H1 (cell line): ENCODE measurements around the gene GCNA. TPM values are rescaled to one million over a fixed set of nuclear protein-coding genes. Genes with fewer than 3 reads are reported as not detected.

ENCODE experiments used
- CTCF ChIA-PET: fragments of 300-600 bp; sonication (Branson Sonifier 250); formaldehyde crosslinking; loops from one replicate; lab custom pipeline; 2021; ENCODE audit not compliant: partially characterized antibody; lab: Charles Lee
- POLR2A ChIA-PET: fragments of 300-600 bp; sonication (Branson Sonifier 250); formaldehyde crosslinking; loops from one replicate; lab custom pipeline; 2021; ENCODE audit warnings: inconsistent platforms; ENCODE audit not compliant: partially characterized antibody; lab: Charles Lee
- DNase-seq, 2 experiments: peaks; one replicate each; pipeline versions ENCODE4 v3.0.0 to v3.0.0-alpha.2; 2010 to 2022; ENCODE audit warnings: low spot score in 2 of 2, low read depth in 1 of 2, mixed read lengths in 1 of 2
- FAIRE-seq: peaks from 2 replicates; lab custom pipeline; 2011; peaks lifted over from hg19 to GRCh38; lab: Jason Lieb, UNC
- H2AFZ ChIP-seq: 2 replicates; pipeline ENCODE4 v1.8.1; 2012; ENCODE audit warnings: low read length, inconsistent platforms
- H2AK5ac ChIP-seq: 2 replicates; pipeline ENCODE4 v1.6.1; 2013; ENCODE audit warnings: low read depth, low read length
- H2BK120ac ChIP-seq: replicated peaks from 2 replicates; pipeline ENCODE3; 2013; ENCODE audit warnings: low read depth, low read length, inconsistent platforms
- H2BK12ac ChIP-seq: 2 replicates; pipeline ENCODE4 v1.6.1; 2013; ENCODE audit warnings: low read depth, low read length
- H2BK15ac ChIP-seq: 2 replicates; pipeline ENCODE4 v1.6.1; 2013; ENCODE audit warnings: low read length
- H2BK20ac ChIP-seq: 2 replicates; pipeline ENCODE4 v1.6.1; 2013; ENCODE audit warnings: low read length
- H2BK5ac ChIP-seq: 2 replicates; pipeline ENCODE4 v1.6.1; 2013; ENCODE audit warnings: low read depth, low read length
- H3K14ac ChIP-seq: 2 replicates; pipeline ENCODE4 v1.6.1; 2013; ENCODE audit warnings: inconsistent platforms; ENCODE audit not compliant: insufficient read length
- H3K18ac ChIP-seq: 2 replicates; pipeline ENCODE4 v1.6.1; 2013; ENCODE audit warnings: low read length; ENCODE audit errors: extremely low read depth
- H3K23ac ChIP-seq: 2 replicates; pipeline ENCODE4 v1.6.1; 2013; ENCODE audit warnings: inconsistent platforms; ENCODE audit not compliant: insufficient read length
- H3K23me2 ChIP-seq: 2 replicates; pipeline ENCODE4 v1.6.1; 2013; ENCODE audit warnings: low read depth, low read length
- H3K27ac ChIP-seq: 2 replicates; pipeline ENCODE4 v1.6.1; 2011; ENCODE audit warnings: low read depth, low read length, inconsistent platforms
- H3K27me3 ChIP-seq, 4 experiments: replicated peaks in 1 of 4; 1 replicate in 1 of 4; 2 replicates in 3 of 4; pipeline versions ENCODE4 v1.6.1 to v1.8.1; 2011 to 2013; ENCODE audit warnings: low read length in 3 of 4, mild to moderate bottlenecking in 3 of 4, inconsistent platforms in 2 of 4, mixed read lengths in 2 of 4, moderate library complexity in 1 of 4; ENCODE audit not compliant: control insufficient read depth in 3 of 4, insufficient read depth in 3 of 4; ENCODE audit errors: extremely low read depth in 1 of 4
- H3K36me3 ChIP-seq, 4 experiments: 2 replicates each; pipeline versions ENCODE4 v1.6.1 to v1.8.1; 2011 to 2013; ENCODE audit warnings: mild to moderate bottlenecking in 4 of 4, low read length in 3 of 4, moderate library complexity in 2 of 4, control low read depth in 1 of 4, inconsistent platforms in 1 of 4; ENCODE audit not compliant: insufficient read depth in 4 of 4, control insufficient read depth in 2 of 4
- H3K4ac ChIP-seq: replicated peaks from 2 replicates; pipeline ENCODE3; 2013; ENCODE audit warnings: low read length, low read depth, mixed read lengths, inconsistent platforms; ENCODE audit not compliant: insufficient read length
- H3K4me1 ChIP-seq, 4 experiments: replicated peaks in 1 of 4; 1 replicate in 1 of 4; 2 replicates in 3 of 4; pipeline versions ENCODE4 v1.6.1 to v1.8.1; 2011 to 2013; ENCODE audit warnings: low read length in 3 of 4, inconsistent platforms in 2 of 4, mixed read lengths in 1 of 4; ENCODE audit not compliant: insufficient read depth in 4 of 4, control insufficient read depth in 3 of 4
- H3K4me2 ChIP-seq, 2 experiments: 2 replicates each; pipeline versions ENCODE4 v1.6.1 to v1.8.1; 2011 to 2013; ENCODE audit warnings: low read depth in 2 of 2, low read length in 2 of 2, control low read depth in 1 of 2, inconsistent platforms in 1 of 2, mild to moderate bottlenecking in 1 of 2; ENCODE audit not compliant: insufficient read depth in 1 of 2
- H3K4me3 ChIP-seq, 4 experiments: fragments of 200-600, 300-600 bp in 1 of 4; sonication (generic), shearing (Covaris generic), sonication (Bioruptor Twin) in 1 of 4; 2 replicates each; pipeline versions ENCODE4 v1.5.1 to v1.8.1; 2011 to 2016; ENCODE audit warnings: low read length in 4 of 4, low read depth in 3 of 4, control low read depth in 2 of 4, inconsistent platforms in 2 of 4, mild to moderate bottlenecking in 2 of 4, mixed read lengths in 1 of 4, moderate library complexity in 1 of 4; ENCODE audit not compliant: insufficient read depth in 2 of 4; ENCODE audit errors: extremely low read depth in 1 of 4
- H3K56ac ChIP-seq: replicated peaks from 2 replicates; pipeline ENCODE3; 2013; ENCODE audit warnings: low read depth, mild to moderate bottlenecking, mixed read lengths, low read length, inconsistent platforms; ENCODE audit not compliant: insufficient read length
- H3K79me1 ChIP-seq: 2 replicates; pipeline ENCODE4 v1.6.1; 2013; ENCODE audit warnings: low read depth, low read length, control low read depth
- H3K79me2 ChIP-seq, 2 experiments: 2 replicates each; pipeline versions ENCODE4 v1.6.1 to v1.8.1; 2012 to 2013; ENCODE audit warnings: low read length in 2 of 2, mild to moderate bottlenecking in 2 of 2, inconsistent platforms in 1 of 2; ENCODE audit not compliant: insufficient read depth in 2 of 2, control insufficient read depth in 1 of 2
- H3K9ac ChIP-seq, 4 experiments: replicated peaks in 1 of 4; 1 replicate in 1 of 4; 2 replicates in 3 of 4; pipeline versions ENCODE4 v1.6.1 to v1.8.1; 2011 to 2013; ENCODE audit warnings: low read depth in 3 of 4, low read length in 3 of 4, control low read depth in 2 of 4, mild to moderate bottlenecking in 2 of 4, moderate library complexity in 2 of 4, inconsistent platforms in 1 of 4; ENCODE audit errors: extremely low read depth in 1 of 4
- H3K9me3 ChIP-seq, 2 experiments: 2 replicates each; pipeline versions ENCODE4 v1.6.1 to v1.8.1; 2012 to 2013; ENCODE audit warnings: mild to moderate bottlenecking in 2 of 2, moderate library complexity in 2 of 2, control low read depth in 1 of 2, inconsistent platforms in 1 of 2, low read depth in 1 of 2, low read length in 1 of 2, mixed read lengths in 1 of 2; ENCODE audit not compliant: insufficient read depth in 2 of 2
- H4K20me1 ChIP-seq, 2 experiments: replicated peaks in 1 of 2; 2 replicates each; pipeline versions ENCODE3 to v1.8.1; 2011 to 2013; ENCODE audit warnings: inconsistent platforms in 2 of 2, low read length in 2 of 2, mild to moderate bottlenecking in 1 of 2; ENCODE audit not compliant: insufficient read depth in 2 of 2, control insufficient read depth in 1 of 2
- H4K5ac ChIP-seq: 2 replicates; pipeline ENCODE4 v1.6.1; 2013; ENCODE audit warnings: low read length, low read depth, mixed read lengths, inconsistent platforms; ENCODE audit not compliant: insufficient read length
- H4K8ac ChIP-seq: 2 replicates; pipeline ENCODE4 v1.8.0; 2013; ENCODE audit warnings: mild to moderate bottlenecking, moderate library complexity, low read length, inconsistent platforms; ENCODE audit not compliant: insufficient read depth; ENCODE audit errors: extremely low read depth
- H4K91ac ChIP-seq: replicated peaks from 2 replicates; pipeline ENCODE3; 2013; ENCODE audit warnings: low read length, mixed read lengths, inconsistent platforms; ENCODE audit not compliant: insufficient read length
- GTF2F1 ChIP-seq: IDR thresholded peaks from 2 replicates; pipeline ENCODE4 v1.6.1; 2012; ENCODE audit warnings: low read depth, low read length, improper control_type of control experiment, borderline replicate concordance
- MAFK ChIP-seq: IDR thresholded peaks from 2 replicates; pipeline ENCODE4 v1.6.1; 2012; ENCODE audit warnings: low read depth, mild to moderate bottlenecking, improper control_type of control experiment, low read length
- WGBS, 2 experiments: shearing (Covaris generic) in 1 of 2; methylation state at CpG; one replicate each; pipeline versions ENCODE4 v1.1.6 to v1.1.7; 2013 to 2015; ENCODE audit warnings: low lambda C conversion rate in 2 of 2, mixed read lengths in 2 of 2, inconsistent platforms in 1 of 2, low coverage in 1 of 2, missing lambda C conversion rate in 1 of 2; ENCODE audit not compliant: insufficient replicate concordance in 2 of 2, insufficient coverage in 1 of 2, insufficient read length in 1 of 2; ENCODE audit errors: extremely low coverage in 1 of 2, missing lambda C conversion rate in 1 of 2; 5-methylcytosine and 5-hydroxymethylcytosine counted together
- polyA plus RNA-seq, 7 experiments: library from polyadenylated mRNA; depleted of rRNA in 3 of 7; stranded (reverse) in 5 of 7; unstranded in 2 of 7; fragments of >200 nt in 5 of 7; fragments of 200-250 nt in 2 of 7; gene quantifications; 1 replicate in 5 of 7; 2 replicates in 1 of 7; 4 replicates in 1 of 7; pipeline versions ENCODE4 v1.2.1 to v1.2.3, GENCODE V29; 2011 to 2013; ENCODE audit warnings: missing spikeins in 2 of 7, mixed read lengths in 2 of 7
- total RNA-seq: library from RNA; stranded (reverse); fragmentation: NEBNext Ultra II Directional; extraction: Animal tissue kit (Norgen Biotek cat#: 25700); gene quantifications from 2 replicates; pipeline ENCODE4 v1.2.1, GENCODE V29; 2021

GCNA gene
- total and polyA plus RNA-seq, 2 of the 8 experiments (the other 6 are each of a cell fraction or from before 2014, with no cell fraction given): 0.41 to 0.95 TPM

- Histone ChIP-seq H3K14ac (no peak overlapping the region), H4K20me1 (peaks cover 10 to 21% of the 10 kb centered on the region in 2 experiments), H3K79me1 (no peaks in the 10 kb centered on the region), H3K36me3 (peaks cover 5 to 61% (median 19%) of the 10 kb centered on the region in 4 experiments; a peak in 7 of 8 replicates), H3K9me3 (no peaks in the 10 kb centered on the region), H3K4ac (no peak overlapping the region), H2BK12ac (no peak overlapping the region), H4K91ac (no peak overlapping the region), H4K5ac (no peak overlapping the region), H3K23ac (no peak overlapping the region), H4K8ac (no peak overlapping the region; the same call in 1 of the 2 replicates), H2BK5ac (no peak overlapping the region), H3K18ac (no peak overlapping the region), H3K4me2 (no peak overlapping the region), H3K56ac (no peak overlapping the region), H3K4me1 (peaks cover 0 to 4% (median 0%) of the 10 kb centered on the region in 4 experiments; a peak in 2 of 7 replicates), H3K23me2 (no peaks in the 10 kb centered on the region), H3K27me3 (no peaks in the 10 kb centered on the region), H2BK120ac (no peak overlapping the region), H3K79me2 (peaks cover 10 to 94% of the 10 kb centered on the region in 2 experiments; a peak in 3 of 4 replicates), H3K27ac (no peak overlapping the region), H2BK15ac (no peak overlapping the region), H3K9ac (no peak overlapping the region), H2AK5ac (no peak overlapping the region), H2AFZ (no peak overlapping the region), H3K4me3 (no peak overlapping the region), H2BK20ac (no peak overlapping the region)
- TF ChIP-seq GTF2F1 (no peak), MAFK (no peak)
- WGBS, 2 experiments: 84% methylated on average over 7 of the region's 7 CpGs; no CpG with 5 or more reads in 1 of the 2 experiments
- CTCF ChIA-PET: interaction anchor here (1.0 kb wide), 2 partner anchors 77 to 78 kb away, joined by 3 read pairs; no protein-coding TSS in a partner anchor
- POLR2A ChIA-PET: interaction anchor here (0.8 to 7.0 kb wide), 3 partner anchors 9 to 12 kb away, joined by 5 to 60 read pairs (median 6); partner anchors contain the start of gene OGT
- FAIRE-seq (no peak), DNase-seq (no peak)
These were observed 32.9 kb upstream of the GCNA start for GRCh38 chrX:71545364-71545763.
